Transverse colon (tissue), 4 donors: ENCODE results near the gene RPS14. TPM values are rescaled to one million over a fixed set of nuclear protein-coding genes. Genes with fewer than 3 reads are reported as not detected.
A peak's percentile ranks its signal among the peaks of the same experiment; 100 is the strongest.

Source experiments
- DNase-seq: peaks from one replicate; pipeline ENCODE4 v3.0.0-alpha.2; 2019
- H3K27ac ChIP-seq, 4 donors: fragments of 200-600 bp; sonication (generic); 2 replicates each; pipeline ENCODE4 v1.5.1; 2016 to 2018; ENCODE audit warnings: inconsistent platforms in 4 of 4
- H3K27me3 ChIP-seq: fragments of 200-600 bp; sonication (generic); 2 replicates; pipeline ENCODE4 v1.5.1; 2017; ENCODE audit warnings: inconsistent platforms
- H3K36me3 ChIP-seq, 4 donors: fragments of 200-600 bp; sonication (generic); 2 replicates each; pipeline ENCODE4 v1.5.1; 2017 to 2019; ENCODE audit warnings: inconsistent platforms in 4 of 4
- H3K4me1 ChIP-seq, 4 donors: fragments of 200-600 bp; sonication (generic); 2 replicates each; pipeline ENCODE4 v1.5.1; 2017 to 2020; ENCODE audit warnings: inconsistent platforms in 4 of 4
- H3K4me3 ChIP-seq, 4 donors: fragments of 200-600 bp; sonication (generic); 1 replicate in 1 of 4; 2 replicates in 3 of 4; pipeline versions ENCODE4 v1.5.1 to v1.6.1; 2017 to 2019; ENCODE audit warnings: inconsistent platforms in 4 of 4
- H3K9me3 ChIP-seq, 2 donors: fragments of 200-600 bp; sonication (generic); 2 replicates each; pipeline ENCODE4 v1.5.1; 2017 to 2019; ENCODE audit warnings: inconsistent platforms in 2 of 2
- EP300 ChIP-seq: sonication (generic); formaldehyde crosslinking; IDR thresholded peaks from one replicate; pipeline ENCODE4 v1.6.1; 2017; ENCODE audit warnings: antibody characterized with exemption, low read depth
- POLR2A ChIP-seq: fragments of 450-650 bp; IDR thresholded peaks from one replicate; pipeline ENCODE4 v1.6.1; 2016; ENCODE audit warnings: antibody characterized with exemption, mild to moderate bottlenecking, moderate library complexity
- POLR2AphosphoS5 ChIP-seq, 3 donors: sonication (generic); formaldehyde crosslinking; IDR thresholded peaks; one replicate each; pipeline ENCODE4 v1.6.1; 2016; ENCODE audit warnings: antibody characterized with exemption in 3 of 3
- WGBS, 2 donors: methylation state at CpG; one replicate each; pipeline ENCODE4 v1.1.5; 2018; ENCODE audit warnings: low coverage in 1 of 2; 5-methylcytosine and 5-hydroxymethylcytosine counted together
- in situ Hi-C, 4 donors: fragments of 200-750 bp; cut with MboI; loops; one replicate each; pipeline versions ENCODE4 v1.15.0 to v1.15.1; 2017; ENCODE audit warnings: low sequenced_read_pairs in 3 of 4, low pct_ligation_motif_present in 1 of 4, low pct_unique_long_range_greater_than_20kb in 1 of 4
- intact Hi-C: fragments of 100-400 bp; cut with DNase I; formaldehyde crosslinking; loops from one replicate; pipeline ENCODE4 v1.15.1; 2023; ENCODE audit warnings: low total_unique reads
- total RNA-seq, 4 donors: library from RNA; depleted of rRNA; stranded (reverse); fragments of >200 nt; gene quantifications; one replicate each; pipeline ENCODE4 v1.1.0, GENCODE V29; 2016
- TF ChIP-seq, protein P1 (sequence below), 5 experiments: fragments of 200-600 bp in 3 of 5; fragments of 450-650 bp in 2 of 5; sonication (generic) in 3 of 5; IDR thresholded peaks; 1 replicate in 2 of 5; 2 replicates in 3 of 5; pipeline ENCODE4 v1.5.1; 2016 to 2017; ENCODE audit warnings: antibody characterized with exemption in 5 of 5, inconsistent platforms in 3 of 5, mild to moderate bottlenecking in 2 of 5, moderate library complexity in 1 of 5

RPS14 gene
- total RNA-seq, 4 donors from 2014 or later = 1,179 to 2,387 (median 1,878) TPM

- in situ Hi-C loops = loop anchor here (25.0 kb wide), 3 partner anchors 180 to 305 kb away; partner anchors contain the start of genes CDX1 (in 2 of the 4) and PDGFRB (in 2 of the 4)
- H3K27ac ChIP-seq = no peak overlapping the region
- H3K9me3 ChIP-seq = no peaks in the 10 kb centered on the region
- 74 to 77% methylated on average over 5 to 6 of the region's 6 CpGs for WGBS, 2 donors
- H3K4me1 ChIP-seq = peaks cover under 1 to 7% (median 1%) of the 10 kb centered on the region in 4 donors
- H3K36me3 ChIP-seq = peaks cover 0 to 45% (median 22%) of the 10 kb centered on the region in 4 donors
- intact Hi-C loops = no loop called here
- no peak for DNase-seq
- H3K4me3 ChIP-seq = no peak overlapping the region
- H3K27me3 ChIP-seq = no peaks in the 10 kb centered on the region
- TF ChIP-seq EP300 (no peak), POLR2A (peak; percentile 11)
Measured at GRCh38 chr5:150442699-150443080, 6.8 kb downstream of the RPS14 start.

DNA sequence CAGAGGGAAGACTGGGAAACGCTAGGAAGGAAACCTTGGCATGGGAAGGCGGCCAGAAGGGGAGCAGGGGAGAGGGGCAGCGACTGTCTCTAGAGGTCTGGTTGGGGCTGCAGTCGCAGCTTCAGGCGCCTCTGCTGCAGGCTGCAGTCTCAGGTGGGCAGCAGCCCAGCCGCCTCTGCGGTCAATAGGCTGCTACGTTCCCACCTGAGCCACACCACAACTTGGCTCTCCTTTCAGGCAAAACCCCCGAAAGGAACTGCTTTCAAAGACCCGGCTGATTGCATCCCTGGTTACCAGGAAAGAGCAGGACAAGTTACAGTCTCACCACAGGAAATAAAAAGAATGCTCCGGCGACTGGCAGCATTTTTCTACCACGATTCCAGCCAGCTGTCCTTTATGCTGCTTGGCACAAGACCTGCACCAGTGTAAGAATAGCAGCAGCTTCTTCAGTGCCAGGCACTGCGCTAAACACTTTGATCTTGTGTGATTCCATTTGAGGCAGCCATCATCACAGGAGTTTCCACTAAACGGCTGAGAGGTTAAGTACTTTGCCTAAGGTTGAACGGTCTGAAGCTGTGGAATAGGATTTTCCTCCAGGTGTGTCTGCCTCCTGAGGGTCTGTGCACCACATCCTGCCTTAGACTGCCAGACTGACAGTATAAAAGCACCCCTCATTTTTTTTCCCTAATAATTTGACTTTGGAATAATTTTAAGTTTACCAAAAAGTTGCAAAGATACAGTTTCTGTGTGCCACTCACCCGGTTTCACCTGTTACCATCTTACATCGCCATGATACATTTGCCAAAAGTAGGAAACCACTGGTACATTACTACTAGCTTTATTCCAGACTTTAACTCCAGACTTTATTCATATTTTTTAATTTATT, 7.5 kb downstream of the RPS14 start:
- 59 to 66% methylated on average over 3 to 18 of the region's 18 CpGs for WGBS, 2 donors
- Histone ChIP-seq H3K4me3 (no peak overlapping the region), H3K36me3 (peaks cover 0 to 39% (median 22%) of the 10 kb centered on the region in 4 donors), H3K27me3 (no peaks in the 10 kb centered on the region), H3K4me1 (peaks cover 0 to under 1% (median 0%) of the 10 kb centered on the region in 4 donors), H3K9me3 (no peaks in the 10 kb centered on the region), H3K27ac (no peak overlapping the region)
- DNase-seq = no peak
- TF ChIP-seq, protein P1, sequence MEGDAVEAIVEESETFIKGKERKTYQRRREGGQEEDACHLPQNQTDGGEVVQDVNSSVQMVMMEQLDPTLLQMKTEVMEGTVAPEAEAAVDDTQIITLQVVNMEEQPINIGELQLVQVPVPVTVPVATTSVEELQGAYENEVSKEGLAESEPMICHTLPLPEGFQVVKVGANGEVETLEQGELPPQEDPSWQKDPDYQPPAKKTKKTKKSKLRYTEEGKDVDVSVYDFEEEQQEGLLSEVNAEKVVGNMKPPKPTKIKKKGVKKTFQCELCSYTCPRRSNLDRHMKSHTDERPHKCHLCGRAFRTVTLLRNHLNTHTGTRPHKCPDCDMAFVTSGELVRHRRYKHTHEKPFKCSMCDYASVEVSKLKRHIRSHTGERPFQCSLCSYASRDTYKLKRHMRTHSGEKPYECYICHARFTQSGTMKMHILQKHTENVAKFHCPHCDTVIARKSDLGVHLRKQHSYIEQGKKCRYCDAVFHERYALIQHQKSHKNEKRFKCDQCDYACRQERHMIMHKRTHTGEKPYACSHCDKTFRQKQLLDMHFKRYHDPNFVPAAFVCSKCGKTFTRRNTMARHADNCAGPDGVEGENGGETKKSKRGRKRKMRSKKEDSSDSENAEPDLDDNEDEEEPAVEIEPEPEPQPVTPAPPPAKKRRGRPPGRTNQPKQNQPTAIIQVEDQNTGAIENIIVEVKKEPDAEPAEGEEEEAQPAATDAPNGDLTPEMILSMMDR (IDR thresholded peaks at IDR 0.05) = no peak
- TF ChIP-seq POLR2A (no peak), POLR2AphosphoS5 (IDR thresholded peaks at IDR 0.05) (no peak), EP300 (no peak)
- intact Hi-C loops = no loop called here
- in situ Hi-C loops = loop anchor here (25.0 kb wide), 3 partner anchors 180 to 305 kb away; partner anchors contain the start of genes CDX1 (in 2 of the 4) and PDGFRB (in 2 of the 4)

DNA sequence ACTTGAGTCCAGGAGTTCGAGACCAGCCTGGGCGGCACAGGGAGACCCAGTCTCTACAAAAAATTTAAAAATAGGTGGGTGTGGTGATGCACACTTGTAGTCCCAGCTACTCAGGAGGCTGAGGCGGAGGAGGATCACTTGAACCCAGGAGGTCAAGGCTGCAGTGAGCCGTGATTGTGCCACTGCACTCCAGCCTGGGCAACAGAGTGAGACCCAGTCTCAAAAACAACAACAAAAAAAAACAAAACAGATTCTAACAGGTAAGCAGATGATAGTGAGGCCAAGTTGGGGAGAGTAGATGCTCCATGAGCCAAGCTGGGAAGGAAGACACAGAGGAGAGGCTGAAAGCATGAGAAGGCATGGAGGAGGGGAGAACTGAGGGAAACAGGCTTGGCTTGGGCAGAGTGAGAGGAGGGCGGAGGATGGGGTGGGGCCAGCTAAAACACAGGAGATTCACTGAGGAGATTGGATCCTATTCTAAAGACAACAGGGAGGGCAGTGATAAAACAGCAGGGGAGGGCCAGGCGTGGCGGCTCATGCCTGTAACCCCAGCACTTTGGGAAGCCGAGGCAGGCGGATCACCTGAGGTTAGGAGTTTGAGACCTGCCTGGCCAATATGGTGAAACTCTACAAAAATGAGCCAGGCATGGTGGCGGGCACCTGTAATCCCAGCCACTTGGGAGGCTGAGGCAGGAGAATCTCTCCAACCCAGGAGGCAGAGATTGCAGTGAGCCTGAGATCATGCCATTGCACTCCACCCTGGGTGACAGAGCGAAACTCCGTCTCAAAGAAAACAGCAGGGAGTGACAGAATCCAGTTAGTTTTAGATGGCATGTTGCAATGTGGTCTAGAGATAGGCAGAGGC, 8.4 kb downstream of the RPS14 start:
- in situ Hi-C loops = loop anchor here (25.0 kb wide), 3 partner anchors 179 to 304 kb away; partner anchors contain the start of genes CDX1 (in 2 of the 4) and PDGFRB (in 2 of the 4)
- H3K27ac ChIP-seq = no peak overlapping the region

DNA sequence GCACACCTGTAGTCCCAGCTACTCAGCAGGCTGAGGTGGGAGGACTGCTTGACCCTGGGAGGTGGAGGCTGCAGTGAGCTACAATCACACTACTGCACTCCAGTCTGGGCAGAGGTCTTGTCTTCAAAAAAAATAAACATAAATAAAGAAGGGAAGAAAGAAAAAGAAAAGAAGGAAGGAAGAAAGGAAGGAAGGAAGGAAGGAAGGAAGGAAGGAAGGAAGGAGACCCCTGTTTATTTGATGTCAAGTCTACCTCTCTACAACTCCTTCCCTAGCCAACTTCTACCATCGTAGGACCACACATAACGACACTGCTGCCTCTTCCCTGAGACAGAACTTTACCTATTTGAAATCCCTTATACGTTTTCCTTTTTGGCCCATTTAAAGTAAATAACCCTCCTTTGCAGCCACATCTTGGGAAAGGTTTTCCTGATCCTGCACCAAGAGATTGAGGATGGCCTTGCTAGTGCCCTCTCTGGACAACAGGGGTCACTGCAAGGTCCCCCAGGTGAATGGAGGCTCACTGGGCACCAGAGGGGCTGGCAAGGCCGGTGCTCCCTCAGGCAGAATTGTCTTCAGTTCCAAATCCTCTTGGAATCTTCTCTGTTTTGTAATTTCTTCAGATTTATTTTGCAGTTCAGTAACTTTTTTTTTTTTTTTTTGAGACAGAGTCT, 10.5 kb downstream of the RPS14 start:
- in situ Hi-C loops (loop anchor here (25.0 kb wide), 3 partner anchors 177 to 302 kb away; partner anchors contain the start of genes CDX1 (in 2 of the 4) and PDGFRB (in 2 of the 4)), intact Hi-C loops (no loop called here)
- TF ChIP-seq, protein P1 (IDR thresholded peaks at IDR 0.05) = peak; percentile 29 to 50 (median 39)
- TF ChIP-seq EP300 (no peak), POLR2AphosphoS5 (IDR thresholded peaks at IDR 0.05) (no peak)
- peaks cover 0 to 2% (median 0%) of the 10 kb centered on the region in 4 donors for H3K4me1 ChIP-seq
- no peak overlapping the region for H3K4me3 ChIP-seq
- 42 to 67% methylated on average over 3 to 4 of the region's 4 CpGs for WGBS, 2 donors
- H3K36me3 ChIP-seq = peaks cover 0 to 8% (median 4%) of the 10 kb centered on the region in 4 donors
- DNase-seq = no peak
- no peaks in the 10 kb centered on the region for H3K9me3 ChIP-seq
- H3K27me3 ChIP-seq = no peaks in the 10 kb centered on the region
- no peak overlapping the region for H3K27ac ChIP-seq

More for the DNA sequence above, 8.4 kb downstream of the RPS14 start:
- WGBS, 2 donors = 91 to 92% methylated on average over 7 to 12 of the region's 12 CpGs
- DNase-seq = no peak
- intact Hi-C loops = no loop called here
- Histone ChIP-seq H3K4me1 (no peaks in the 10 kb centered on the region), H3K9me3 (no peaks in the 10 kb centered on the region), H3K36me3 (peaks cover 0 to 30% (median 17%) of the 10 kb centered on the region in 4 donors), H3K4me3 (no peak overlapping the region), H3K27me3 (no peaks in the 10 kb centered on the region)
- TF ChIP-seq, protein P1 (IDR thresholded peaks at IDR 0.05) = no peak
- TF ChIP-seq EP300 = no peak
- TF ChIP-seq POLR2A = no peak
- TF ChIP-seq POLR2AphosphoS5 (IDR thresholded peaks at IDR 0.05) = no peak
